ENCODE results near the gene KAT6B.
"Not testable (repeated sequence)": the region's sequence is repeated elsewhere in the genome, so short reads cannot be mapped to it uniquely, and the experiment has no call there.

Gene KAT6B

DNA sequence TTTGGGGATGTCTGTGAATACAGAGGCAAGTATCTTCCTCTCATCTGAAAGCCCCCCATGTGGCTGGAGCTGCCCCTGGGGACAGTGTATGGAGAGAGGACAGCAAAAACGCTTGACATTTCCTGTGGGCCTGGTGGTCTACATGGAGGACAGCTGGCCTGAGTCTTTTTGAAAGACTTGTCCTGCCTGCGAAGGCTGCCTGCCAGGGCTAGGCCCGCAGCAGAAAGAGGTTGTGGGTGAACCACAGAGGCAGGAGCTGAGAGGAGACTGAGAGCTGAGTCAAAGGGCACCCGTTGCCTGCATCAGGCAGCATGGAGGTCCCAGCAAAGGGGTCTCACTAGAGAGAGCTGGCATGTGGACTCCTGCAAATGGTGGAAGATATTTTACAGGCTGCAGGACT is 66.4 kb downstream of the KAT6B start:
- Histone ChIP-seq H3K36me3 (no peaks in the 10 kb centered on the region), H3K4me1 (peaks cover 7% of the 10 kb centered on the region), H3K9me3 (no peaks in the 10 kb centered on the region), H3K27me3 (no peaks in the 10 kb centered on the region), H3K4me3 (ENCODE audit: low read depth, low read length) (no peak overlapping the region)
- DNase-seq: no peak
- TF ChIP-seq, protein P1, sequence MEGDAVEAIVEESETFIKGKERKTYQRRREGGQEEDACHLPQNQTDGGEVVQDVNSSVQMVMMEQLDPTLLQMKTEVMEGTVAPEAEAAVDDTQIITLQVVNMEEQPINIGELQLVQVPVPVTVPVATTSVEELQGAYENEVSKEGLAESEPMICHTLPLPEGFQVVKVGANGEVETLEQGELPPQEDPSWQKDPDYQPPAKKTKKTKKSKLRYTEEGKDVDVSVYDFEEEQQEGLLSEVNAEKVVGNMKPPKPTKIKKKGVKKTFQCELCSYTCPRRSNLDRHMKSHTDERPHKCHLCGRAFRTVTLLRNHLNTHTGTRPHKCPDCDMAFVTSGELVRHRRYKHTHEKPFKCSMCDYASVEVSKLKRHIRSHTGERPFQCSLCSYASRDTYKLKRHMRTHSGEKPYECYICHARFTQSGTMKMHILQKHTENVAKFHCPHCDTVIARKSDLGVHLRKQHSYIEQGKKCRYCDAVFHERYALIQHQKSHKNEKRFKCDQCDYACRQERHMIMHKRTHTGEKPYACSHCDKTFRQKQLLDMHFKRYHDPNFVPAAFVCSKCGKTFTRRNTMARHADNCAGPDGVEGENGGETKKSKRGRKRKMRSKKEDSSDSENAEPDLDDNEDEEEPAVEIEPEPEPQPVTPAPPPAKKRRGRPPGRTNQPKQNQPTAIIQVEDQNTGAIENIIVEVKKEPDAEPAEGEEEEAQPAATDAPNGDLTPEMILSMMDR (IDR thresholded peaks at IDR 0.05; ENCODE audit: low read depth, low read length): no peak

DNA sequence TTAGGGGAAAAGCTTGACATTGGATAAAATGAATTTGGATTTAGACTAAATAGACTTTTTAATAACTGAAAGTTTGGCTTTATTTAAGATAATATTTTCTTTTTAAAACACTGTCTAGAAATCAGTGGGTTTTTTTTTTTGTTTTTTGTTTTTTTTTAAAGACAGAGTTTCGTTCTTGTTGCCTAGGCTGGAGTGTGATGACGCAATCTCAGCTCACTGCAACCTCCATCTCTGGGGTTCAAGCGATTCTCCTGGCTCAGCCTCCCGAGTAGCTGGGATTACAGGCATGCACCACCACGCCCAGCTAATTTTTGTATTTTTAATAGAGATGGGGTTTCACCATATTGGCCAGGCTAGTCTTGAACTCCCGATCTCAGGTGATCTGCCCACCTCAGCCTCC is 66.9 kb downstream of the KAT6B start:
- not testable (repeated sequence) for H3K9me3 ChIP-seq; H3K27me3 ChIP-seq; H3K4me3 ChIP-seq (ENCODE audit: low read depth, low read length); H3K4me1 ChIP-seq; H3K36me3 ChIP-seq; DNase-seq

DNA sequence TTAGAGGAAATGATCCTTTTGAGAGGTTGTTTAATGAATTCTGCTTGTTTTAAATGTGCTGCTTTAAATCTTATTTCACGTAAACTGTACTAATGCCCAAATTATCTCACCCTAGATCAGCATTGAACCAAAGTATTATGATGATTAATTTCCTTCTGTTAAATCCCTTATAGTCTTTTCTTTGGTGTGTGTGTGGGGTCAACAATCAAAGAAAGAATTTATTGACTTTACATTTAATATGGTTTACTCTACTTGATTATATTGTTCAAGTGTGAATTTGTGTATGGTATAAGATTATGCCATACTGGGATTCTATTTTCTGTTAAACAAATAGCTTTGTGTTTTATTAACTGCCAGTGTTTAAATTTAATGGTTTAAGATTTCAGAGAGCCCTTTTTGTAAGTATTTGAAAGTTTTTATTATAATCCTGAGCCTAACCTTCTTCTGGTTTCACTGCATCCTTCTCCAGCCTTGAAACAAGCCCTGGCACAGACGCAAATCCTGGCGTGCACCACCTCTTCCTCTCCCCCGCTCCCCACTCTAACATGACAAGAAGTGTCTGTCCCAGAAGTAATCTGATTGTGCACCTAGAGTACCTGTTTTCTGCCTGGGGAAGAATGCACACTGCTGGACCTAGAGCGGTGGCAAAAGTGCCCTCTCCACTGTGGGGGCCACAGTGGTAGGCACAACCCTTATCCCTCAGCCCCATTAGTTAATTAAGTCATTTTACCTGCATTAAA is 70.6 kb downstream of the KAT6B start:
- no peak for DNase-seq
- Histone ChIP-seq H3K36me3 (no peaks in the 10 kb centered on the region), H3K27me3 (no peaks in the 10 kb centered on the region), H3K4me1 (peaks cover 7% of the 10 kb centered on the region), H3K4me3 (ENCODE audit: low read depth, low read length) (no peak overlapping the region), H3K9me3 (no peaks in the 10 kb centered on the region)
- TF ChIP-seq, protein P1 (IDR thresholded peaks at IDR 0.05; ENCODE audit: low read depth, low read length): no peak

DNA sequence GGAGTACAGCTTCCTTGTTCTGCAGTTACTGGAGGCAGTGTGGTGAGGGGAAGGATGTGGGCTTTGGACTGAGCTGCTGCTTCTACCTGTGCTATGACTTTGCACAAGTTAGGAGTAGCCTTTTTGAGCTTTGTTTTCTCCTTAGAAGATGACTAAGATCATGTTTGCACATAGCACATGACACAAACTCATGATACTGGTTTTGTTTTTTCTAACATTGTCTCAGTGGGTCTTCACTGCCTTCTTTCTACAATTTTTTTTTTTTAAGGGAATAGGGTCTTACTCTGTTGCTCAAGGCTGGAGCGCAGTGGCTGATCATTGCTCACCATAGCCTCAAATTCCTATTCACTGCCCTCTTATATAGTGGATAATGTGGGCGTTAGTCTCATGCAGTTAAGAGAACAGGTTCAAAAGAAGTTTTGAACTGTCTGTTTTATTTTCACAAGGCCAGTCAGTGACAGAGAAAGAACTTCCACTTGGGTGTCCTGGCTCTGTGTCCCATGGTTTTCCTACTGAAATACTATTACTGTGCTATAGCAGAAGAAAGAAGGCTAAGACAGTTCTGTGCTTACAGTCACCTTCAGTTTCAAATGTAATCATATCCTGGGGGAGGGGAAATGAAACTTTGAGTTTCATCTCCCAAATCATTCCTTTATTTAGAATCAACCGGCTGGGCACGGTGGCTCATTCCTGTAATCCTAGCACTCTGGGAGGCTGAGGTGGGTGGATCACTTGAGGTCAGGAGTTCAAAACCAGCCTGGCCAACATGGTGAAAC is 72.0 kb downstream of the KAT6B start:
- Histone ChIP-seq H3K27me3 (no peaks in the 10 kb centered on the region), H3K9me3 (no peaks in the 10 kb centered on the region), H3K4me1 (peaks cover 9% of the 10 kb centered on the region), H3K36me3 (no peaks in the 10 kb centered on the region), H3K4me3 (ENCODE audit: low read depth, low read length) (no peak overlapping the region)
- TF ChIP-seq, protein P1 (IDR thresholded peaks at IDR 0.05; ENCODE audit: low read depth, low read length): no peak
- DNase-seq: no peak

DNA sequence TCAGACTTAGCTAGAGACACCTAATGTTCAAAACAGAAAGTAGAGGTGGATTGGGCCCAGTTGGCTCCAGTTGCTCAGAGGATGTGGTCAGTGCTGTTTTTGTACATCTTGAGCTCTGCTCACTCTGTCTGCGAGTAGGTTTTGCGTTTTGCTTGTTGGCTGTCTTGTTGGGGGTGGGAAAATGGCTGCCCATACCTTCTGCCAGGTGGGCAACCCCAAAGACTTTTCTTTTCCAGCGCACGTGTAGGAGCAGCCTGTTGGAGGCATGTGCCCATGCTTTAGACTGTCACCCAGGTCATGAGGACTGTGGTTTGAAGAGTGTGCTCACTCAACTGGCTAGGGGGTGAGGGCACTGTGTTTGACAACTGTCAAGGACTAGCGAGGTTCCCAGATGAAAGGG is 73.9 kb downstream of the KAT6B start:
- no peaks in the 10 kb centered on the region for H3K27me3 ChIP-seq
- H3K9me3 ChIP-seq: no peaks in the 10 kb centered on the region
- no peak for DNase-seq
- no peak overlapping the region for H3K4me3 ChIP-seq (ENCODE audit: low read depth, low read length)
- H3K4me1 ChIP-seq: peaks cover 9% of the 10 kb centered on the region
- TF ChIP-seq, protein P1 (IDR thresholded peaks at IDR 0.05; ENCODE audit: low read depth, low read length): no peak
- no peaks in the 10 kb centered on the region for H3K36me3 ChIP-seq

DNA sequence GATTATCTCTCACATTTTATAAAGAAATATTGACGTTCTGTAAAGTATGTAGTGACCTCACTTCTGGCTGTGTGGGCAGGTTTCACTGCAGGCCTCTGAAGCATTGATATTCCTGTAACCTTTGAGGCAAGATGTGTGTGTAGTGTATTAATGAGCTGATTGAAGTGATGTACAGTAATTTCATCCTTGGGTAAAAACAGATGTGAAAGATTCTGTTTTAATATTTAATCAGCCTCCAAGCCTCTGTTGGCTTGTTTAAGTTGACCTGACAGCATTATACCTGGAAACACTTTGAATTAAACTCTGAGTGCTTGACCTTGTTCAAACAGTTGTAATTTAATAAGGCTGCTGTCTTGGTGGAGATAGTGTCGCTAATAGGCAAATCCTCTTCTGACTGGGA is 74.9 kb downstream of the KAT6B start:
- H3K36me3 ChIP-seq: no peaks in the 10 kb centered on the region
- no peak overlapping the region for H3K4me3 ChIP-seq (ENCODE audit: low read depth, low read length)
- no peaks in the 10 kb centered on the region for H3K9me3 ChIP-seq
- H3K27me3 ChIP-seq: no peaks in the 10 kb centered on the region
- DNase-seq: no peak
- TF ChIP-seq, protein P1 (IDR thresholded peaks at IDR 0.05; ENCODE audit: low read depth, low read length): no peak
- peaks cover 9% of the 10 kb centered on the region for H3K4me1 ChIP-seq

All from BE2C (cell line).